Glutamatergic neuron (in vitro differentiated cells): ENCODE data around the gene SLC22A31. TPM values are rescaled to one million over a fixed set of nuclear protein-coding genes. Genes with fewer than 3 reads are reported as not detected.

Experiments
- DNase-seq: peaks from one replicate; pipeline ENCODE4 v3.0.0; 2022
- H3K27ac Mint-ChIP-seq: one replicate; pipeline ENCODE4 v1.8.0; 2020; ENCODE audit warnings: mild to moderate bottlenecking, mixed read lengths, inconsistent platforms; ENCODE audit not compliant: unreplicated experiment
- H3K27me3 Mint-ChIP-seq: one replicate; pipeline ENCODE4 v1.8.0; 2020; ENCODE audit warnings: mild to moderate bottlenecking, moderate library complexity, mixed read lengths, inconsistent platforms; ENCODE audit not compliant: unreplicated experiment
- H3K36me3 Mint-ChIP-seq: one replicate; pipeline ENCODE4 v1.8.0; 2020; ENCODE audit warnings: mild to moderate bottlenecking, mixed read lengths, inconsistent platforms; ENCODE audit not compliant: unreplicated experiment
- H3K4me1 Mint-ChIP-seq: one replicate; pipeline ENCODE4 v1.8.0; 2020; ENCODE audit warnings: mild to moderate bottlenecking, low read depth, mixed read lengths, inconsistent platforms; ENCODE audit not compliant: unreplicated experiment
- H3K4me3 Mint-ChIP-seq: one replicate; pipeline ENCODE4 v1.8.0; 2020; ENCODE audit warnings: mild to moderate bottlenecking, mixed read lengths, inconsistent platforms; ENCODE audit not compliant: unreplicated experiment
- H3K9me3 Mint-ChIP-seq: one replicate; pipeline ENCODE4 v1.8.0; 2020; ENCODE audit warnings: mild to moderate bottlenecking, moderate library complexity, mixed read lengths, inconsistent platforms; ENCODE audit not compliant: unreplicated experiment
- total RNA-seq: library from RNA; stranded (reverse); fragmentation: NEBNext Ultra II Directional; extraction: Animal tissue kit (Norgen Biotek cat#: 25700); gene quantifications from one replicate; pipeline ENCODE4 v1.2.1, GENCODE V29; 2021; ENCODE audit not compliant: unreplicated experiment
- TF ChIP-seq, protein P1 (sequence below): fragments of 200-600 bp; sonication (generic); IDR thresholded peaks from one replicate; pipeline ENCODE4 v1.5.0; 2021; ENCODE audit not compliant: partially characterized antibody, unreplicated experiment

SLC22A31 gene
- total RNA-seq, 1 donor from 2014 or later, result 3.9 TPM

DNA sequence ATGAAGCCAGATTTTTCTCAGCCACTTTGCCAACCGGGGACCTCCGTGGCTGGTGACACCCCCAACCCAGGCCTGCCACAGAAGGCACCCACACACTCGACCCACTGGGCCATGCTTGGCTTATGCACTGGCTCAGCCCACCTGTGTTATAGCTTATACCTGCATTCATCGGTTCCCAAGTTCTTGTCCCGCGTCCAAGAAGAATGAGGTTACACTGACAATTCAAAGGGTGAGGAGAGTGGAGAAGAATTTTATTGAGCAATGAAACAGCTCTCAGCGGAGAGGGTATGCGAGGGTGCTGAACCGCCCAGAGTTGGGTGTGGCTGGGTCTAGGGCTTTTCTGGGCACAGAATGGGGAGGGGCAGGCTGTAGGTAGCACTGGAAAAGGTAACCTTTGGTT lies 51.0 kb downstream of the SLC22A31 start:
- Mint-ChIP-seq H3K4me3 (no peak overlapping the region), H3K27me3 (peaks cover 5% of the 10 kb centered on the region), H3K9me3 (peaks cover 18% of the 10 kb centered on the region), H3K27ac (no peak overlapping the region), H3K36me3 (peaks cover 41% of the 10 kb centered on the region), H3K4me1 (no peaks in the 10 kb centered on the region)
- DNase-seq, result no peak
- TF ChIP-seq, protein P1, sequence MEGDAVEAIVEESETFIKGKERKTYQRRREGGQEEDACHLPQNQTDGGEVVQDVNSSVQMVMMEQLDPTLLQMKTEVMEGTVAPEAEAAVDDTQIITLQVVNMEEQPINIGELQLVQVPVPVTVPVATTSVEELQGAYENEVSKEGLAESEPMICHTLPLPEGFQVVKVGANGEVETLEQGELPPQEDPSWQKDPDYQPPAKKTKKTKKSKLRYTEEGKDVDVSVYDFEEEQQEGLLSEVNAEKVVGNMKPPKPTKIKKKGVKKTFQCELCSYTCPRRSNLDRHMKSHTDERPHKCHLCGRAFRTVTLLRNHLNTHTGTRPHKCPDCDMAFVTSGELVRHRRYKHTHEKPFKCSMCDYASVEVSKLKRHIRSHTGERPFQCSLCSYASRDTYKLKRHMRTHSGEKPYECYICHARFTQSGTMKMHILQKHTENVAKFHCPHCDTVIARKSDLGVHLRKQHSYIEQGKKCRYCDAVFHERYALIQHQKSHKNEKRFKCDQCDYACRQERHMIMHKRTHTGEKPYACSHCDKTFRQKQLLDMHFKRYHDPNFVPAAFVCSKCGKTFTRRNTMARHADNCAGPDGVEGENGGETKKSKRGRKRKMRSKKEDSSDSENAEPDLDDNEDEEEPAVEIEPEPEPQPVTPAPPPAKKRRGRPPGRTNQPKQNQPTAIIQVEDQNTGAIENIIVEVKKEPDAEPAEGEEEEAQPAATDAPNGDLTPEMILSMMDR, result no peak

- H3K4me3 Mint-ChIP-seq, result no peak overlapping the region
- H3K27ac Mint-ChIP-seq, result peak overlapping the region; percentile 40
- peaks cover 37% of the 10 kb centered on the region for H3K36me3 Mint-ChIP-seq
- H3K9me3 Mint-ChIP-seq, result peaks cover 18% of the 10 kb centered on the region
- TF ChIP-seq, protein P1, result no peak
- no peaks in the 10 kb centered on the region for H3K4me1 Mint-ChIP-seq
- H3K27me3 Mint-ChIP-seq, result peaks cover 3% of the 10 kb centered on the region
- no peak for DNase-seq
Measured at GRCh38 chr16:89147085-89147817, 53.1 kb downstream of the SLC22A31 start.

DNA sequence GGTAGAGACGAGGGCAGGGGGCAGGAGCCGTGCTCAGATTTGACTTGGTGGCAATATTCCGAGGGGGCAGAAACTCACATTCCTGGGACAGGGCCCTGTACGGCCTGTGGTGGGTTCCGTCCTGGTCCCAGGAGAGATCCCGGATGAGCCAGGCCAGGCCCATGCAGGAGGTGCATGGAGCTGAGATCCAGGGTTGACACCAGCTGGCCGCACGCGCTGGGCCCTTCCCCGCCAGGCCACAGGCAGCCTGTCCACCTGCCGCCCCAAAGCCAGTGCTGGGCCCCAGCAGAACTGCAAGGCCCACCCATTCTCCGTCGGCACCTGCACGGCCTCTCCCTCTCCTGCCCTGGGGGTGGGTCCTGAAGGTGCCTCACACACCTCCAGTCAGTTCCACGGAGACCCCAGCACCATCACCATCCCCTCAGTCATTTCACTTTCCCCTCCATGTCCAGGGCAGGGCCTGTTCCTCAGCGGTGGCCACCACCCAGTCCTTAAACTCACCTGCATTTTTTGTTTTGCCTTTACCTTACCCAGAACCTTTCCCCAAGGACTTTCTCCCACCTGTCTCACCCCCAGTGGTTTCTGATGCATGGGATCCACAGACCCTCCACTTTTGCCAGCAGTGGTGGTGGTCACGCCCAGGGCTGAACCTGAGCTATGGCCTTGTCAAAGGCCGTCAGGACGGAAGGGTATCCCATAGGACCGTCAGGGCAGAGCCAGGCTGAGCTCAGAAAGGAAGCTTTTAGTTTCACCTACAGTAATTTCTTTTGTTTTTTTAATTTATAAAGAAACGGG lies 53.9 kb downstream of the SLC22A31 start:
- no peak overlapping the region for H3K27ac Mint-ChIP-seq
- DNase-seq, result peak; percentile 6
- no peak overlapping the region for H3K4me3 Mint-ChIP-seq
- H3K4me1 Mint-ChIP-seq, result no peaks in the 10 kb centered on the region
- peaks cover 3% of the 10 kb centered on the region for H3K27me3 Mint-ChIP-seq
- TF ChIP-seq, protein P1, result no peak
- peaks cover 18% of the 10 kb centered on the region for H3K9me3 Mint-ChIP-seq
- H3K36me3 Mint-ChIP-seq, result peaks cover 31% of the 10 kb centered on the region

Other genes starting within 250 kb of the SLC22A31 start
- 126 TPM for gene CBFA2T3, start 223.3 kb downstream of the SLC22A31 start, total RNA-seq
- 29.3 TPM for gene ACSF3, start 106.7 kb downstream of the SLC22A31 start, total RNA-seq
- gene CDH15, start 28.8 kb downstream of the SLC22A31 start, total RNA-seq, result 12.6 TPM
- gene ZNF778, start 17.2 kb upstream of the SLC22A31 start, total RNA-seq, result 36.2 TPM